Activated CD8-positive, alpha-beta T cell treated with anti-CD3 and anti-CD28 coated beads for 36 hours (primary cell): ENCODE data around the gene CDA. TPM values are rescaled to one million over a fixed set of nuclear protein-coding genes. Genes with fewer than 3 reads are reported as not detected.

ENCODE experiments used
- ATAC-seq: fragments of 200-7000 bp; cut with Tn5 transposase; one replicate; pipeline ENCODE4 v1.10.0; 2021; ENCODE audit warnings: mild to moderate bottlenecking, moderate library complexity
- CTCF ChIA-PET: fragments of 350-600 bp; sonication (Branson Sonifier 250); formaldehyde crosslinking; loops from one replicate; lab custom pipeline; 2021; ENCODE audit warnings: antibody characterized with exemption; lab: Charles Lee
- POLR2A ChIA-PET: fragments of 350-600 bp; sonication (Branson Sonifier 250); formaldehyde crosslinking; loops from one replicate; lab custom pipeline; 2021; ENCODE audit warnings: antibody characterized with exemption; lab: Charles Lee
- DNase-seq: peaks from one replicate; pipeline ENCODE4 v3.0.0-alpha.2; 2020
- H3K27ac Mint-ChIP-seq: one replicate; pipeline ENCODE4 v1.8.0; 2021; ENCODE audit warnings: mild to moderate bottlenecking, mixed read lengths
- H3K27me3 Mint-ChIP-seq: one replicate; pipeline ENCODE4 v1.8.0; 2021; ENCODE audit warnings: mixed read lengths
- H3K36me3 Mint-ChIP-seq: one replicate; pipeline ENCODE4 v1.8.0; 2021; ENCODE audit warnings: low read depth, mixed read lengths
- H3K4me1 Mint-ChIP-seq: one replicate; pipeline ENCODE4 v1.8.0; 2021; ENCODE audit warnings: low read depth, mixed read lengths
- H3K4me3 Mint-ChIP-seq: one replicate; pipeline ENCODE4 v1.8.0; 2021; ENCODE audit warnings: mild to moderate bottlenecking, moderate library complexity, mixed read lengths
- H3K9me3 Mint-ChIP-seq: one replicate; pipeline ENCODE4 v1.8.0; 2021; ENCODE audit warnings: mixed read lengths
- CTCF ChIP-seq: fragments of 200-600 bp; IDR thresholded peaks from one replicate; pipeline ENCODE4 v1.8.0; 2022; ENCODE audit warnings: antibody characterized with exemption, mild to moderate bottlenecking
- intact Hi-C: fragments of 100-400 bp; cut with micrococcal nuclease; formaldehyde crosslinking; loops from one replicate; pipeline ENCODE4 v1.10.0; 2022
- total RNA-seq, 2 experiments: library from RNA; stranded (reverse); gene quantifications; one replicate each; pipeline ENCODE4 v1.2.3, GENCODE V29; 2021

The CDA gene
- total RNA-seq, 2 experiments from 2014 or later, result not detected

- H3K36me3 Mint-ChIP-seq, result no peaks in the 10 kb centered on the region
- TF ChIP-seq CTCF, result no peak
- CTCF ChIA-PET, result interaction anchor here (0.9 to 1.7 kb wide), 4 partner anchors 16 to 528 kb away, joined by 3 to 8 read pairs (median 3); partner anchors contain the start of gene PINK1
- no peaks in the 10 kb centered on the region for H3K27me3 Mint-ChIP-seq
- H3K9me3 Mint-ChIP-seq, result no peaks in the 10 kb centered on the region
- H3K4me3 Mint-ChIP-seq, result no peak overlapping the region
- POLR2A ChIA-PET, result interaction anchor here (0.9 to 1.3 kb wide), 3 partner anchors 11 to 14 kb away, joined by 3 to 5 read pairs (median 3); no protein-coding TSS in a partner anchor
- H3K4me1 Mint-ChIP-seq, result peaks cover 15% of the 10 kb centered on the region
- DNase-seq (peak; percentile 61), ATAC-seq (peak; percentile 91)
- intact Hi-C loops, result no loop called here
- no peak overlapping the region for H3K27ac Mint-ChIP-seq
These were observed 77.9 kb downstream of the CDA start for GRCh38 chr1:20666804-20667203.

Other genes with a start within 250 kb of the CDA start
- gene CAMK2N1, start 102.9 kb upstream of the CDA start, total RNA-seq, result under 1 TPM; 0.67 to 0.86 TPM
- gene MUL1, start 80.9 kb upstream of the CDA start, total RNA-seq, result 10 to 100 TPM; 11.9 to 12.0 TPM
- not detected for gene FAM43B, start 36.5 kb upstream of the CDA start, total RNA-seq
- 1 to 10 TPM; 2.7 to 3.3 TPM for gene PINK1, start 44.4 kb downstream of the CDA start, total RNA-seq
- 100 to 1,000 TPM; 140 to 159 TPM for gene DDOST, start 72.3 kb downstream of the CDA start, total RNA-seq
- not detected for gene KIF17, start 128.9 kb downstream of the CDA start, total RNA-seq
- 1 to 10 TPM; 1.3 to 1.6 TPM for gene SH2D5, start 143.6 kb downstream of the CDA start, total RNA-seq
- gene HP1BP3, start 198.2 kb downstream of the CDA start, total RNA-seq, result 100 to 1,000 TPM; 219 to 224 TPM